Neural cell (in vitro differentiated cells): Measurements from ENCODE around the gene DBH. TPM values are rescaled to one million over a fixed set of nuclear protein-coding genes. Genes with fewer than 3 reads are reported as not detected.

Source experiments
- H2AFZ ChIP-seq: fragments of 200-600, 300-800 bp; sonication (generic), shearing (Covaris generic); 2 replicates; pipeline ENCODE4 v1.6.0; 2014; ENCODE audit warnings: low read depth, mild to moderate bottlenecking, antibody characterized with exemption, low read length, moderate library complexity
- H3F3A ChIP-seq: fragments of 200-600 bp; shearing (Covaris generic); 2 replicates; pipeline ENCODE4 v1.6.1; 2016; ENCODE audit warnings: mild to moderate bottlenecking, moderate library complexity, mixed read lengths, antibody characterized with exemption, low read length; ENCODE audit not compliant: insufficient read depth, poor library complexity, severe bottlenecking
- H3K27ac ChIP-seq: fragments of 200-600, 300-800 bp; sonication (generic), shearing (Covaris generic); 2 replicates; pipeline ENCODE4 v1.5.1; 2014; ENCODE audit warnings: mild to moderate bottlenecking, low read length, moderate library complexity
- H3K27me3 ChIP-seq: fragments of 300-800, 200-600 bp; sonication (generic), shearing (Covaris generic); 2 replicates; pipeline ENCODE4 v1.6.0; 2014; ENCODE audit warnings: mild to moderate bottlenecking, low read depth, low read length, moderate library complexity; ENCODE audit not compliant: insufficient read depth
- H3K36me3 ChIP-seq: fragments of 300-800, 200-600 bp; sonication (generic), shearing (Covaris generic); 2 replicates; pipeline ENCODE4 v1.5.1; 2014; ENCODE audit warnings: mild to moderate bottlenecking, antibody characterized with exemption, low read length, moderate library complexity; ENCODE audit not compliant: insufficient read depth
- H3K4me2 ChIP-seq: fragments of 300-800, 200-600 bp; sonication (generic), shearing (Covaris generic); 2 replicates; pipeline ENCODE4 v1.6.0; 2014; ENCODE audit warnings: mild to moderate bottlenecking, low read length
- H3K4me3 ChIP-seq: fragments of 300-800, 200-600 bp; sonication (generic), shearing (Covaris generic); 2 replicates; pipeline ENCODE4 v1.5.1; 2014; ENCODE audit warnings: mild to moderate bottlenecking, low read length, moderate library complexity
- H3K79me2 ChIP-seq: fragments of 200-600 bp; shearing (Covaris generic); replicated peaks from 2 replicates; pipeline ENCODE4 v1.6.0; 2014; ENCODE audit warnings: mild to moderate bottlenecking, low read length, moderate library complexity; ENCODE audit not compliant: insufficient read depth
- H3K9ac ChIP-seq: fragments of 300-800, 200-600 bp; sonication (generic), shearing (Covaris generic); 2 replicates; pipeline ENCODE4 v1.6.1; 2016; ENCODE audit warnings: mild to moderate bottlenecking, low read length, mixed read lengths
- H3K9me2 ChIP-seq: fragments of 200-600 bp; shearing (Covaris generic); 2 replicates; pipeline ENCODE4 v1.6.1; 2016; ENCODE audit warnings: mild to moderate bottlenecking, low read length, mixed read lengths; ENCODE audit not compliant: insufficient read depth
- H3K9me3 ChIP-seq: fragments of 200-600, 300-800 bp; sonication (generic), shearing (Covaris generic); 2 replicates; pipeline ENCODE4 v1.6.1; 2016; ENCODE audit warnings: mild to moderate bottlenecking, mixed run types, low read length, moderate library complexity, mixed read lengths
- H4K20me1 ChIP-seq: fragments of 200-600 bp; shearing (Covaris generic); 2 replicates; pipeline ENCODE4 v1.6.1; 2016; ENCODE audit warnings: mild to moderate bottlenecking, mixed run types; ENCODE audit not compliant: insufficient read depth
- CTCF ChIP-seq: fragments of 450-650 bp; IDR thresholded peaks from 2 replicates; pipeline ENCODE4 v1.5.1; 2014; ENCODE audit warnings: antibody characterized with exemption, mild to moderate bottlenecking, moderate library complexity; ENCODE audit not compliant: poor library complexity, severe bottlenecking
- EP300 ChIP-seq: fragments of 450-650 bp; conservative IDR thresholded peaks from 2 replicates; pipeline ENCODE4 v1.6.1; 2014; ENCODE audit warnings: antibody characterized with exemption, mild to moderate bottlenecking, moderate library complexity; ENCODE audit not compliant: poor library complexity, severe bottlenecking
- EZH2 ChIP-seq: fragments of 200-600, 300-800 bp; shearing (Covaris generic), sonication (generic); IDR thresholded peaks from 2 replicates; pipeline ENCODE4 v1.6.1; 2014; ENCODE audit warnings: antibody characterized with exemption, low read length, borderline replicate concordance, mild to moderate bottlenecking; ENCODE audit not compliant: insufficient read depth, poor library complexity, severe bottlenecking
- MXI1 ChIP-seq: fragments of 450-650 bp; conservative IDR thresholded peaks from 2 replicates; pipeline ENCODE4 v1.6.1; 2014; ENCODE audit warnings: antibody characterized with exemption, mild to moderate bottlenecking; ENCODE audit not compliant: poor library complexity, severe bottlenecking
- POLR2AphosphoS5 ChIP-seq: IDR thresholded peaks from 2 replicates; pipeline ENCODE4 v1.6.1; 2012
- RAD21 ChIP-seq: fragments of 450-650 bp; conservative IDR thresholded peaks from 2 replicates; pipeline ENCODE4 v1.6.1; 2014; ENCODE audit warnings: antibody characterized with exemption, mild to moderate bottlenecking, moderate library complexity
- REST ChIP-seq: IDR thresholded peaks from 2 replicates; pipeline ENCODE4 v1.6.1; 2012; ENCODE audit warnings: borderline replicate concordance
- SMC3 ChIP-seq: fragments of 450-650 bp; conservative IDR thresholded peaks from 2 replicates; pipeline ENCODE4 v1.6.1; 2014; ENCODE audit warnings: antibody characterized with exemption, mild to moderate bottlenecking, moderate library complexity; ENCODE audit not compliant: poor library complexity
- TAF1 ChIP-seq: IDR thresholded peaks from 2 replicates; pipeline ENCODE4 v1.6.1; 2012; ENCODE audit warnings: low read depth
- polyA plus RNA-seq: library from polyadenylated mRNA; depleted of rRNA; stranded (reverse); fragments of >200 nt; gene quantifications from 2 replicates; pipeline ENCODE4 v1.2.3, GENCODE V29; 2014

The DBH gene
- polyA plus RNA-seq, 1 donor from 2014 or later, result not detected

GRCh38 chr9:133679056-133679455, 42.9 kb downstream of the DBH start:
- H3K36me3 ChIP-seq, result no peaks in the 10 kb centered on the region
- H3K9me2 ChIP-seq, result no peaks in the 10 kb centered on the region
- no peak overlapping the region for H2AFZ ChIP-seq
- no peaks in the 10 kb centered on the region for H3F3A ChIP-seq
- no peak for TF ChIP-seq SMC3
- no peak for TF ChIP-seq MXI1
- TF ChIP-seq POLR2AphosphoS5, result no peak
- TF ChIP-seq RAD21, result no peak
- no peak for TF ChIP-seq TAF1
- TF ChIP-seq CTCF, result no peak
- TF ChIP-seq EZH2, result no peak
- TF ChIP-seq REST, result no peak
- no peak for TF ChIP-seq EP300
- H3K27me3 ChIP-seq, result no peaks in the 10 kb centered on the region
- no peaks in the 10 kb centered on the region for H4K20me1 ChIP-seq
- no peak overlapping the region for H3K9ac ChIP-seq
- no peak overlapping the region for H3K27ac ChIP-seq
- no peaks in the 10 kb centered on the region for H3K79me2 ChIP-seq
- H3K9me3 ChIP-seq, result no peaks in the 10 kb centered on the region
- no peak overlapping the region for H3K4me3 ChIP-seq
- H3K4me2 ChIP-seq, result no peak overlapping the region

- H3K4me3 ChIP-seq, result no peak overlapping the region
- H3K9ac ChIP-seq, result no peak overlapping the region
- no peak for TF ChIP-seq RAD21
- no peak for TF ChIP-seq SMC3
- TF ChIP-seq TAF1, result no peak
- TF ChIP-seq MXI1, result no peak
- TF ChIP-seq CTCF, result no peak
- no peak for TF ChIP-seq POLR2AphosphoS5
- TF ChIP-seq EZH2, result no peak
- TF ChIP-seq EP300, result no peak
- TF ChIP-seq REST, result no peak
- no peaks in the 10 kb centered on the region for H3K79me2 ChIP-seq
- no peaks in the 10 kb centered on the region for H3K27me3 ChIP-seq
- H3K9me3 ChIP-seq, result no peaks in the 10 kb centered on the region
- H3K4me2 ChIP-seq, result no peak overlapping the region
- no peak overlapping the region for H2AFZ ChIP-seq
- H4K20me1 ChIP-seq, result no peaks in the 10 kb centered on the region
- H3F3A ChIP-seq, result no peaks in the 10 kb centered on the region
- H3K27ac ChIP-seq, result no peak overlapping the region
- H3K9me2 ChIP-seq, result no peaks in the 10 kb centered on the region
- H3K36me3 ChIP-seq, result no peaks in the 10 kb centered on the region
These were observed 43.4 kb downstream of the DBH start for GRCh38 chr9:133679466-133680061.
